IPS-18a (cell line): ENCODE data around the gene GRID1.
A peak's percentile ranks its signal among the peaks of the same experiment; 100 is the strongest.

Source experiments
- H3K27ac ChIP-seq: one replicate; pipeline ENCODE4 v1.5.1; 2013; ENCODE audit warnings: low read length
- H3K27me3 ChIP-seq: one replicate; pipeline ENCODE4 v1.6.1; 2013; ENCODE audit warnings: mild to moderate bottlenecking, low read length; ENCODE audit not compliant: control insufficient read depth, insufficient read depth
- H3K36me3 ChIP-seq: one replicate; pipeline ENCODE4 v1.6.1; 2013; ENCODE audit warnings: low read depth, low read length; ENCODE audit not compliant: control insufficient read depth
- H3K4me1 ChIP-seq: one replicate; pipeline ENCODE4 v1.6.1; 2013; ENCODE audit warnings: low read depth, low read length; ENCODE audit not compliant: control insufficient read depth
- H3K4me3 ChIP-seq: one replicate; pipeline ENCODE4 v1.5.1; 2013; ENCODE audit warnings: low read length
- H3K9ac ChIP-seq: one replicate; pipeline ENCODE4 v1.6.1; 2013; ENCODE audit warnings: mild to moderate bottlenecking, low read length, moderate library complexity
- H3K9me3 ChIP-seq: one replicate; pipeline ENCODE4 v1.6.1; 2013; ENCODE audit warnings: low read depth, low read length; ENCODE audit not compliant: control insufficient read depth

Gene GRID1

GRCh38 chr10:86366033-86366901 is at the start of gene GRID1:
Gene GRID1 (minus strand): TSS chr10:86366795.
- no peaks in the 10 kb centered on the region for H3K9me3 ChIP-seq
- peak within 1 kb of the TSS; percentile 47 for H3K4me3 ChIP-seq
- H3K27ac ChIP-seq = no peak within 1 kb of the TSS
- H3K27me3 ChIP-seq = peaks cover 96% of the 10 kb centered on the region
- H3K4me1 ChIP-seq = peaks cover 4% of the 10 kb centered on the region
- no peaks in the 10 kb centered on the region for H3K36me3 ChIP-seq
- H3K9ac ChIP-seq = no peak within 1 kb of the TSS

DNA sequence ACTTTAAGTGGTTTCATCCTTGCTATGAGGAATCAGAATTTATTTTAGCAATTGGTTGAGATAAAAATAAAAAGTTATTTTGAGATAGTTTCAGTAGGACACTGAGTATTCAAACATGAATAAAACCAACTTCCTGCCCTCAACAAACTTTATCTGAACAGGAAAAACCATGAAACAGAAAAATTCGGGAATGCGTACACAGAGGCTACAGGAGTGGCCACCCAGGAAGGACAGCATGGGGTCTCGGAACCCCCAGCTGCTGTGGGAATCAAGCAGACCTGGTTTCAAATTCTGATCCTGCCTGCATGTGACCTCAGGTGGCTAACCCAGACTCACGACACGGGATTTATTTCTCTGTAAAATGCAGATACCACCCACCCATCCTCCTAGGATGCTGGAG is 49.0 kb upstream of the GRID1 start:
- H3K27me3 ChIP-seq = no peaks in the 10 kb centered on the region
- H3K9me3 ChIP-seq = no peaks in the 10 kb centered on the region
- H3K4me1 ChIP-seq = peaks cover 3% of the 10 kb centered on the region
- H3K36me3 ChIP-seq = no peaks in the 10 kb centered on the region
- H3K27ac ChIP-seq = no peak overlapping the region
- no peak overlapping the region for H3K4me3 ChIP-seq
- H3K9ac ChIP-seq = no peak overlapping the region

DNA sequence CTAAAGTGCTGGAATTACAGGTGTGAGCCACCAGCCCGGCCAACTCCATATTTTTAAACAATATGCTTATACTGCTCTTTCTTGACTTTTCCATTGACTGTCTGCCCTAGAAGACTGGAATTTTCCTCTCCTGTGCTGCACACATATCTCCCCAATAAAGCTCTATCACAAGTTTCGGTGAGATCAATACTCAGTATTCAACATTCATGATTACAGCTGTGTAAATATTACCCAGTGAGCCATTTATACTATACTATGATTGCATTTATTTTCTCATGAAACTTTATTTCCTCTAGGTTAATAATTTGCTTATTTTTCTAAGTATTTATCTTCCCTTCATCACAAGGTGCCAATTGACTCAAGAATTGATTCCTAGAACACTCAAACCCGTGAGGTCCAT is 48.5 kb upstream of the GRID1 start:
- Histone ChIP-seq H3K27ac (no peak overlapping the region), H3K27me3 (no peaks in the 10 kb centered on the region), H3K9ac (no peak overlapping the region), H3K4me3 (no peak overlapping the region), H3K36me3 (no peaks in the 10 kb centered on the region), H3K4me1 (peaks cover 3% of the 10 kb centered on the region), H3K9me3 (no peaks in the 10 kb centered on the region)

- Histone ChIP-seq H3K9me3 (no peaks in the 10 kb centered on the region), H3K27ac (no peak overlapping the region), H3K9ac (no peak overlapping the region), H3K27me3 (no peaks in the 10 kb centered on the region), H3K4me1 (peaks cover 3% of the 10 kb centered on the region), H3K36me3 (no peaks in the 10 kb centered on the region), H3K4me3 (no peak overlapping the region)
These were observed 46.6 kb upstream of the GRID1 start for GRCh38 chr10:86413046-86413728.

GRCh38 chr10:86411852-86412560 is 45.4 kb upstream of the GRID1 start:
- Histone ChIP-seq H3K27ac (no peak overlapping the region), H3K36me3 (no peaks in the 10 kb centered on the region), H3K4me3 (no peak overlapping the region), H3K4me1 (peaks cover 3% of the 10 kb centered on the region), H3K9ac (no peak overlapping the region), H3K9me3 (no peaks in the 10 kb centered on the region), H3K27me3 (no peaks in the 10 kb centered on the region)

- Histone ChIP-seq H3K4me1 (peaks cover 3% of the 10 kb centered on the region), H3K27me3 (no peaks in the 10 kb centered on the region), H3K4me3 (no peak overlapping the region), H3K9ac (no peak overlapping the region), H3K36me3 (no peaks in the 10 kb centered on the region), H3K9me3 (no peaks in the 10 kb centered on the region), H3K27ac (no peak overlapping the region)
These were observed 44.8 kb upstream of the GRID1 start for GRCh38 chr10:86411281-86411841.

- Histone ChIP-seq H3K4me1 (peaks cover under 1% of the 10 kb centered on the region), H3K9ac (no peak overlapping the region), H3K27ac (no peak overlapping the region), H3K27me3 (no peaks in the 10 kb centered on the region), H3K4me3 (no peak overlapping the region), H3K36me3 (no peaks in the 10 kb centered on the region), H3K9me3 (no peaks in the 10 kb centered on the region)
These were observed 44.0 kb upstream of the GRID1 start for GRCh38 chr10:86410542-86411124.

GRCh38 chr10:86409183-86409582 is 42.6 kb upstream of the GRID1 start:
- Histone ChIP-seq H3K27me3 (no peaks in the 10 kb centered on the region), H3K36me3 (no peaks in the 10 kb centered on the region), H3K9ac (no peak overlapping the region), H3K27ac (no peak overlapping the region), H3K9me3 (no peaks in the 10 kb centered on the region), H3K4me3 (no peak overlapping the region), H3K4me1 (no peaks in the 10 kb centered on the region)

DNA sequence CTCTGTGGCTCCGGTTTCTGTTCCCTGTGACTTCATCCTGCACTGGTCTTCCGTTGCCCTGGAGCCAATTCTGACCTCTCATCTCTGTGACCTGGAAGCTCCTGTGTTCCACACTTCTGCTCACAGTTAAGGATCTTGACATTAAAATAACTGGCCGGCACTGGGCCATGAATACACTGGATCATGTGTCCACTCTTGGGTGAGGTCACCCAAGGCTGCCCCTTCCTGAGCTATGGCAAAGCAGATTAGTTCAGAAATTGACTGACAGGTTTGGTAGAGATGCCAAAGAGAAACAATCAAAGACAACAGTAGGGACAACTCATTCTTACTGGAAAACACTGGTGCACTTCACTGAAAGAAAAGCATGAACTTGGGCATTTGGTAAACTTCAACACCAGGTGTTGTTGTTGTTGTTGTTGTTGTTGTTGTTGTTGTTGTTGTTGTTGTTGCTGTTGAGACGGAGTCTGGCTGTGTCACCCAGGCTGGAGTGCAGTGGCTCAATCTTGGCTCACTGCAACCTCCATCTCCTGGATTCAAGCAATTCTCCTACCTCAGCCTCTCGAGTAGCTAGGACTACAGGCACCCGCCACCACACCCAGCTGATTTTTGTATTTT is 36.7 kb upstream of the GRID1 start:
- no peaks in the 10 kb centered on the region for H3K9me3 ChIP-seq
- H3K4me1 ChIP-seq = peaks cover 12% of the 10 kb centered on the region
- H3K27me3 ChIP-seq = peaks cover 50% of the 10 kb centered on the region
- H3K36me3 ChIP-seq = no peaks in the 10 kb centered on the region
- H3K27ac ChIP-seq = no peak overlapping the region
- no peak overlapping the region for H3K4me3 ChIP-seq
- no peak overlapping the region for H3K9ac ChIP-seq

GRCh38 chr10:86402283-86402941 is 35.8 kb upstream of the GRID1 start:
- H3K9ac ChIP-seq = no peak overlapping the region
- no peaks in the 10 kb centered on the region for H3K36me3 ChIP-seq
- peak overlapping the region; percentile 66 for H3K4me3 ChIP-seq
- H3K4me1 ChIP-seq = peaks cover 12% of the 10 kb centered on the region
- peaks cover 50% of the 10 kb centered on the region for H3K27me3 ChIP-seq
- no peaks in the 10 kb centered on the region for H3K9me3 ChIP-seq
- no peak overlapping the region for H3K27ac ChIP-seq
